ENCODE measurements around the gene GABRG3.

GABRG3 gene

GRCh38 chr15:27066446-27066845 lies 95.5 kb downstream of the GABRG3 start:
- no peaks in the 10 kb centered on the region for H3K4me1 ChIP-seq (ENCODE audit: control insufficient read depth in 1 of 2, insufficient read depth in 1 of 2, low read depth in 1 of 2, low read length in 1 of 2)
- no peak for TF ChIP-seq CTCF (IDR thresholded peaks at IDR 0.05)
- H3K27me3 ChIP-seq = no peaks in the 10 kb centered on the region
- H3K27ac ChIP-seq = no peak overlapping the region
- H3K4me3 ChIP-seq (ENCODE audit: low read depth in 1 of 2, low read length in 1 of 2) = no peak overlapping the region
- H3K36me3 ChIP-seq = no peaks in the 10 kb centered on the region
- no peaks in the 10 kb centered on the region for H3K9me3 ChIP-seq

GRCh38 chr15:27067175-27067574 lies 96.2 kb downstream of the GABRG3 start:
- Histone ChIP-seq H3K4me3 (ENCODE audit: low read depth in 1 of 2, low read length in 1 of 2) (no peak overlapping the region), H3K4me1 (ENCODE audit: control insufficient read depth in 1 of 2, insufficient read depth in 1 of 2, low read depth in 1 of 2, low read length in 1 of 2) (no peaks in the 10 kb centered on the region), H3K9me3 (no peaks in the 10 kb centered on the region), H3K36me3 (no peaks in the 10 kb centered on the region), H3K27ac (no peak overlapping the region), H3K27me3 (no peaks in the 10 kb centered on the region)
- no peak for TF ChIP-seq CTCF (IDR thresholded peaks at IDR 0.05)

GRCh38 chr15:27070841-27071240 lies 99.9 kb downstream of the GABRG3 start:
- Histone ChIP-seq H3K4me3 (ENCODE audit: low read depth in 1 of 2, low read length in 1 of 2) (no peak overlapping the region), H3K27me3 (no peaks in the 10 kb centered on the region), H3K36me3 (no peaks in the 10 kb centered on the region), H3K27ac (no peak overlapping the region), H3K4me1 (ENCODE audit: control insufficient read depth in 1 of 2, insufficient read depth in 1 of 2, low read depth in 1 of 2, low read length in 1 of 2) (no peaks in the 10 kb centered on the region), H3K9me3 (no peaks in the 10 kb centered on the region)
- TF ChIP-seq CTCF (IDR thresholded peaks at IDR 0.05) = no peak

GRCh38 chr15:27074179-27074578 lies 103.2 kb downstream of the GABRG3 start:
- H3K4me1 ChIP-seq (ENCODE audit: control insufficient read depth in 1 of 2, insufficient read depth in 1 of 2, low read depth in 1 of 2, low read length in 1 of 2) = no peaks in the 10 kb centered on the region
- H3K27me3 ChIP-seq = no peaks in the 10 kb centered on the region
- no peaks in the 10 kb centered on the region for H3K36me3 ChIP-seq
- no peak overlapping the region for H3K4me3 ChIP-seq (ENCODE audit: low read depth in 1 of 2, low read length in 1 of 2)
- TF ChIP-seq CTCF (IDR thresholded peaks at IDR 0.05) = no peak
- no peak overlapping the region for H3K27ac ChIP-seq
- no peaks in the 10 kb centered on the region for H3K9me3 ChIP-seq

- Histone ChIP-seq H3K4me1 (ENCODE audit: control insufficient read depth in 1 of 2, insufficient read depth in 1 of 2, low read depth in 1 of 2, low read length in 1 of 2) (no peaks in the 10 kb centered on the region), H3K4me3 (ENCODE audit: low read depth in 1 of 2, low read length in 1 of 2) (no peak overlapping the region), H3K9me3 (no peaks in the 10 kb centered on the region), H3K27me3 (no peaks in the 10 kb centered on the region), H3K27ac (no peak overlapping the region), H3K36me3 (no peaks in the 10 kb centered on the region)
- no peak for TF ChIP-seq CTCF (IDR thresholded peaks at IDR 0.05)
These were observed 106.8 kb downstream of the GABRG3 start for GRCh38 chr15:27077790-27078189.
